NCI-H82 (cell line): ENCODE results near the gene RAPSN.

Experiments used
- DNase-seq: peaks from one replicate; lab custom pipeline; 2025; lab: John Stamatoyannopoulos, UW

Gene RAPSN

GRCh38 chr11:47464483-47464882, 15.5 kb upstream of the RAPSN start:
- peak; percentile 82 for DNase-seq

- peak; percentile 17 for DNase-seq
These were observed 12.9 kb upstream of the RAPSN start for GRCh38 chr11:47461876-47462275.

- DNase-seq, result no peak
These were observed 11.8 kb upstream of the RAPSN start for GRCh38 chr11:47460571-47461235.

DNA sequence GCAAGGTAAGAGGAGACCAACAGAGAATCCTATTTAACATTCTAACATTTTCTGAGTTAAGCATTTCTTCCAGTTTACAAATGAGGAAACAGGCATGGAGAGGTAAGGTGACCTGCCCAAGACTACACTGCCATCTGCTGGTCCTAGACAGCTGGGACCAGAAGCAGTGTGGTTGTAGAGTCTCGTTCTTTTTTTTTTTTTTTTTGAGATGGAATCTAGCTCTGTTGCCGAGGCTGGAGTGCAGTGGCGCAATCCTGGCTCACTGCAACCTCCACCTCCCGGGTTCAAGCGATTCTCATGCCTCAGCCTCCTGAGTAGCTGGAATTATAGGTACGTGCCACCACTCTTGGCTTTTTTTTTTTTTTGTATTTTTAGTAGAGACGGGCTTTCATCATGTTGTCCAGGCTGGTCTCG, 5.3 kb upstream of the RAPSN start:
- peak; percentile 80 for DNase-seq

DNA sequence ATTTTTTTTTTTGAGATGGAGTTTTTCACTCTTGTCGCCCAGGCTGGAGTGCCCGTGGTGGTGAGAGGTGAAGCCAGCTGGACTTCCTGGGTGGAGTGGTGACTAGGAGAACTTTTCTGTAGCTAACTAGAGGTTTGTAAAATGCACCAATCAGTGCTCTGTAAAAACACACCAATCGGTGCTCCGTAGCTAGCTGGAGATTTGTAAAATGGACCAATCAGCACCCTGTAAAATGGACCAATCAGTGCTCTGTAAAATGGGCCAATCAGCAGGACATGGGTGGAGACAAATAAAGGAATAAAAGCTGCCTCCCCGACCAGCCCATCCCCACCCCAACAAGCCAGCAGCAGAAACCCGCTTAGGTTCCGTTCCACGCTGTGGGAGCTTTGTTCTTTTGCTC, 4.4 kb upstream of the RAPSN start:
- no peak for DNase-seq

GRCh38 chr11:47451990-47452389, 3.1 kb upstream of the RAPSN start:
- no peak for DNase-seq

DNA sequence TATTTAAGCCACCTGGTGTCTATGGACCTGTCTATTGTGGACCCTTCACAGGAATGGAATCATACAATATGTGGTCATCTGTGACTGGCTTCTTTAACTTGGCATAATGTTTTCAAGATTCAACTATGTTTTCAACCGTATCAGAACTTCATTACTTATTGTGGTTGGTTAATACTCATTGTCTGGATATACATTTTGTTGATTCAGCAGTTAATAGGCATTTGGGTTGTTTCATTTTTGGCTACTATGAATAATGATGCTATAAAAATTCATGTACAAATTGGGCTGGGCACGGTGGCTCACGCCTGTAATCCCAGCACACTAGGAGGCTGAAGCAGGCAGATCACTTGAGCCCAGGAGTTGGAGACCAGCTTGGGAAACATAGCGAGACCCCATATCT, 2.5 kb upstream of the RAPSN start:
- no peak for DNase-seq

DNA sequence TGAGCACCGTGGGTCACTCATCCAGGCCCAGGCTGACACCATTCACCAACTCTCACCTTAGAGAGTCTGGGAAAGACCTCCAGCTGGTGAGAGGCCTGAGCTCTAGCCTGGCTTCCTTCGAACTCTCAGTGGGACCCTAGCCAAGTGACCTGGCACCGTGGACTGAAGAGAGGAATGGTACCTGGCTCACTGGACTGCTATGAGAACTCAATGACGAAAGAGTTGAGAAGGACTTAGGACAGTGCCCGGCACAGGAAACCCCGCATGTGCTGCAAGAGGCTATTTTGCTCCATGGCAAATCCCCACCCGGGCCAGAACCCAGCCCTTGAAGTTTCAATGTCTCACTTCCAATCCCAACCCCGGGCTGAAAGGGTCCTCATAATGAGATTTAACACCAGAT, 605 bp upstream of the RAPSN start:
- DNase-seq, result no peak

GRCh38 chr11:47447906-47448305, 1.0 kb downstream of the RAPSN start:
- DNase-seq, result no peak

GRCh38 chr11:47446833-47447232, 2.1 kb downstream of the RAPSN start:
- no peak for DNase-seq

DNA sequence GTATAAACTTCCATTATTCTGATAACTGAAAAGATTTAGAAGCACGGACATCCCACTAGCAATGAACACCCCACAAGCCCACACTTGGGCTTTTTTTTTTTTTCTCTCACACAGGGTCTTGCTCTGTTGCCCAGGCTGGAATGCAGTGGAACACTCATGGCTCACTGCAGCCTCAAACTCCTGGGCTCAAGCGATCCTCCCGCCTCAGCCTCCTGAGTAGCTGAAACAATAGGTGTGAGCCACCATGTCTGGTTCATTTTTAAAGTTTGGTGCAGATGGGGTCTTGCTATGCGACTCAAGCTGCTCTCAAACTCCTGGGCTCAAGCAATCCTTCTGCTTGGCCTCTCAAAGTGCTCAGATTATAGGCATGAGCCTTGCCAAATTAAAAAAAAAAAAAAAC, 3.1 kb downstream of the RAPSN start:
- DNase-seq, result no peak

DNA sequence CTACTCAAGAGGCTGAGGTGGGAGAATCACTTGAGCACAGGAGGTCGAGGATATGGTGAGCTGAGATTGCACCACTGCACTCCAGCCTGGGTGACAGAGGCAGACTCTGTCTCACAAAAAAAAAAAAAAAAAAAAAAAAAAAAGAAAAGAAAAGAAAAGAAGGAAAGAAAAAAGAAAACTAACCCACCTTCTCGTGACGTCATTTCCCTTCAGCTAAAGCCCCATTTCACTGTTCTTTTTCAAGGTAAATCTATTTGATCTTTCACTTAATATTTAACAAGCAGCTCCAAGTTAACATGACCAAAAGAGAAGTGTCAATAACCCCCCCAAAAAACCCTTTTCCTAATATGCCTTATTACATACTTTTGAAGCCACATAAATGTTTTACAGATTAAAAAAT, 5.1 kb downstream of the RAPSN start:
- DNase-seq, result no peak

- DNase-seq, result peak; percentile 47
These were observed 5.8 kb downstream of the RAPSN start for GRCh38 chr11:47443028-47443700.

- DNase-seq, result no peak
These were observed 6.4 kb downstream of the RAPSN start for GRCh38 chr11:47442514-47442913.

GRCh38 chr11:47441421-47441820, 7.5 kb downstream of the RAPSN start:
- DNase-seq, result no peak

GRCh38 chr11:47440054-47440476, 8.9 kb downstream of the RAPSN start:
- DNase-seq, result no peak

DNA sequence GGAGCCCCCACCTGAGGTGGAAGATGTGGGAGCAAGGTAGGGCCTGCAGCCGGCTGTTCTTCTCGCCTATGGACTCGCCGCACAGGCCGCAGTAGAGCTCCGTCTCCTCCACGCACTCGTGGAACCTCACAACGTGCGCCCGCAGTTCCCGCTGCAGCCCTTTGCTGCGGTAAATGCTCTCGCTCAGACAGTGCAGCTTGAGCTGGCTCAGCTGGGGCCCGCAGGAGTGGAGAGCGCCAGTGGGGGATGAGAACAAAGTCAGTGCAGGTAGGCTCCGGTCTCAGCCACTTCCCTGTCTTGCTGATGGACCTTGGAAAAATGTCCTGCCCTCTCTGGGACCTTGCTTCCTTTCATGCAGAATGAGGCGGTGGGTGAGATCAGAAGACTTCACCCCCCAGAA, 10.2 kb downstream of the RAPSN start:
- DNase-seq, result no peak

GRCh38 chr11:47437746-47438418, 11.1 kb downstream of the RAPSN start:
- no peak for DNase-seq

DNA sequence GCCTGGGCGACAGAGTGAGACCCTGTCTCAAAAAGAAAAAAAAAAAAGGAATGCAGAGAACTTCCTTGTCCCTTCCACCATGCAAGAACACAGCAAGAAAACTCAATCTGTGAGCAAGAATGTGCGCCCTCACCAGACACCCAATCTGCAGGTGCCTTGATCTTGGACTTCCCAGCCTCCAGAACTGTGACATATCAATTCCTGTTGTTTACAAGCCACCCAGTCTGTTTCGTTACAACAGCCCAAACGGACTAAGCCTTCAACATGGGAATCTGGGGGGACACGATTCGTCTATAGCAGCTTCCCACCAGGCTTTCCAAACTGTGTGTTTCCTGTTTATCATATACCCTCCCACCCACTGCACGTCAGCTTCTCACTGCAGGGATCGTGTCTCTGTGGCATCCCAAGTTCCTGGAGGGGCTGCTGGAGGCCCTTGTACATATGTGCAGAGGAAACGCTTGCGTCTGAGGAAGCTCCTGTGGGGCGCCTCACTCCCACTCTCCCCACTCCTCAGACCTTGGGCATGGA, 11.7 kb downstream of the RAPSN start:
- DNase-seq, result no peak

DNA sequence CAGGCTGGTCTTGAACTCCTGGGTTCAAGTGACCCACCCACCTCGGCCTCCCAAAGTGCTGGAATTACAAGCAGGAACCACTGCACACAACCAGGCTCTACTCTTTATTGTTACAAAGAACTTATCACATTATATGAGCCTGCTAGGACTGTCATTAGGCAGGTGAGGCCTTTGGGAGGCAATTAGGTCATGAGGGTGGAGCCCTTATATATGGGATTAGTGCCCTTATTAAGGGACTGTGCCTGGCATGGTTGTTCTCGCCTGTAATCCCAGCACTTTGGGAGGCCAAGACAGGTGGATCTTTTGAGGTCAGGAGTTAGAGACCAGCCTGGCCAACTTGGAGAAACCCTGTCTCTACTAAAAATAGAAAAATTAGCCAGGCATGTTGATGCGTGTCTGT, 12.2 kb downstream of the RAPSN start:
- DNase-seq, result no peak

DNA sequence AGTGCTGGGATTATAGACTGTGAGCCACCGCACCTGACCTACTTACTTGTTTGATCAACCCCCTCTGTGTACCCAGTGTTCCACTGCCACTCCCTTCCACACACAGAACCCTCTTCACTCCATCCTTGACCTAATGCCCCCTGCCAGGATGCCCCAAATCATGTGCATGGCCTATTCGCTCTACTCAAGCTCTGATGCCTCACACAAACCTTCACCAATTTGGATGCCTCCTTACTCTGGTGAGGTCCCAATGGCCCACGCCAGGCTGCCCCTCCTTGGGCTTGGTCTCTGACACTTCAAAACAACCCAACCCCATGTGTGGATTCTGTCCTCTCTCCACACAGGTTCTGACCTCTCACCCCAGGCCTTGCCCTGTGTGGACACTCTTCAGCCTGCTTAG, 13.2 kb downstream of the RAPSN start:
- DNase-seq, result no peak

DNA sequence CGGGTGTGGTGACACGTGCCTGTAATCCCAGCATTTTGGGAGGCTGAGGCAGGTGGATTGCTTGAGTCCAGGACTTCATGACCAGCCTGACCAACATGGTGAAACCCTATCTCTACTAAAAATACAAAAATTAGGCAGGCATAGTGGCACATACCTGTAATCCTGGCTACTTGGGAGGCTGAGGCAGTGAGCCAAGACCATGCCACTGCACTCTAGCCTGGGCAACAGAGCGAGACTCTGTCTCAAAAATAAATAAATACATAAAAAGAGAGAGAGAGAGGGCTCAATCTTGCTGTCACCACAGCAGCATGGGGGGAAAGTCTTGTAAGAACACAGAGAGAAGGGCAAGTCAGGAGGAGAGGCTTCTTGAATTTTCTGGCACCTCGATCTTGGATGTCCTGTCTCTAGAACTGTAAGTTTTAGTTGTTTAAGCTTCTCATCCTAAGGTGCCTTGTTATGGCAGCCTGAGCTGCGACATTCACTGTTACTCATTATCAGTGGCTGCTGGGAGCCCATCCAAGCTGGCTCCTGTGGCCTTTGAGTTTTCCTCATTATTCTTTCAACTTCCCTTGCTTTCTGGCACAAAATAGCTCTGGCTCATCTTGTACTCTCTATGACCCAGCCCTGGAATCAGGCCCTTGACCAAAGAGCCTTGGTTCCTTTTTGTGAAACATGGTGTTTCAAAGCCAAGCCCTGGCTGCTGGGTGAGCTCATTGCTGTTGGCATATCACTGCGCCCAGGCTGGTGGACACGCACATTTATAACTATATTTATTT, 14.7 kb downstream of the RAPSN start:
- DNase-seq, result no peak
